ENCODE measurements around the gene P4HA2. TPM values are rescaled to one million over a fixed set of nuclear protein-coding genes. Genes with fewer than 3 reads are reported as not detected.
A peak's percentile ranks its signal among the peaks of the same experiment; 100 is the strongest.

P4HA2 gene
- total and polyA plus RNA-seq, 2 experiments from 2014 or later, result 5.9 to 8.0 TPM

- DNase-seq (ENCODE audit: low spot score) (no peak), ATAC-seq (no peak)
- H3K4me2 ChIP-seq, result no peak overlapping the region
- no peak overlapping the region for H3K27ac ChIP-seq (ENCODE audit: low read depth)
- H3K36me3 Mint-ChIP-seq (ENCODE audit: low read depth), result no peaks in the 10 kb centered on the region
- peak overlapping the region; percentile 89 for H2AFZ ChIP-seq
- H3K27ac Mint-ChIP-seq, result no peak overlapping the region
- H3K4me1 Mint-ChIP-seq, result peaks cover 6% of the 10 kb centered on the region
- H3K4me3 Mint-ChIP-seq, result no peak overlapping the region
- TF ChIP-seq POLR2AphosphoS5 (IDR thresholded peaks at IDR 0.05; ENCODE audit: low read depth), result no peak
- no peak for TF ChIP-seq REST (IDR thresholded peaks at IDR 0.05; ENCODE audit: unreplicated experiment)
- TF ChIP-seq ZNF462 (CRISPR knock-in tag; IDR thresholded peaks at IDR 0.05), result no peak
- TF ChIP-seq JUNB (IDR thresholded peaks at IDR 0.05; ENCODE audit: unreplicated experiment), result no peak
- no peak for TF ChIP-seq NANOG (IDR thresholded peaks at IDR 0.05; ENCODE audit: borderline replicate concordance)
- no peak for TF ChIP-seq EZH2phosphoT487 (IDR thresholded peaks at IDR 0.05; ENCODE audit: unreplicated experiment)
- no peak overlapping the region for H3K4me3 ChIP-seq
- H3K27me3 Mint-ChIP-seq (ENCODE audit: insufficient read depth, low read depth, poor library complexity), result peaks cover 5% of the 10 kb centered on the region
- H3K79me2 ChIP-seq (replicated peaks; ENCODE audit: insufficient read depth), result no peaks in the 10 kb centered on the region
- H3K4me1 ChIP-seq (ENCODE audit: insufficient read depth), result peaks cover 3% of the 10 kb centered on the region; the same call in 1 of the 2 replicates
- no peaks in the 10 kb centered on the region for H4K20me1 ChIP-seq (replicated peaks; ENCODE audit: insufficient read depth)
- H3K36me3 ChIP-seq (ENCODE audit: insufficient read depth), result no peaks in the 10 kb centered on the region
- no peaks in the 10 kb centered on the region for H3K9me2 ChIP-seq (ENCODE audit: insufficient read depth)
- no peaks in the 10 kb centered on the region for H3K9me3 Mint-ChIP-seq
- peaks cover 3% of the 10 kb centered on the region; the same call in 1 of the 2 replicates for H3K27me3 ChIP-seq (ENCODE audit: insufficient read depth)
- H3F3A ChIP-seq (replicated peaks; ENCODE audit: low read depth), result no peaks in the 10 kb centered on the region
Measured at GRCh38 chr5:132251220-132251725, 23.6 kb upstream of the P4HA2 start.

All from GM23338 (cell line).